Activated naive CD8-positive, alpha-beta T cell treated with anti-CD3 and anti-CD28 coated beads for 36 hours (primary cell): Measurements from ENCODE around the gene RAMAC. TPM values are rescaled to one million over a fixed set of nuclear protein-coding genes. Genes with fewer than 3 reads are reported as not detected.
"Not testable (repeated sequence)": the region's sequence is repeated elsewhere in the genome, so short reads cannot be mapped to it uniquely, and the experiment has no call there.

ENCODE experiments used
- DNase-seq: peaks from one replicate; pipeline ENCODE4 v3.0.0; 2021
- H3K27ac Mint-ChIP-seq: one replicate; pipeline ENCODE4 v1.8.0; 2022; ENCODE audit warnings: mild to moderate bottlenecking, moderate library complexity, mixed read lengths
- H3K27me3 Mint-ChIP-seq: one replicate; pipeline ENCODE4 v1.8.0; 2022; ENCODE audit warnings: mild to moderate bottlenecking, mixed read lengths
- H3K36me3 Mint-ChIP-seq: one replicate; pipeline ENCODE4 v1.8.0; 2021; ENCODE audit warnings: mild to moderate bottlenecking, mixed read lengths
- H3K4me1 Mint-ChIP-seq: one replicate; pipeline ENCODE4 v1.8.0; 2021; ENCODE audit warnings: mixed read lengths
- H3K4me3 Mint-ChIP-seq: one replicate; pipeline ENCODE4 v1.8.0; 2022; ENCODE audit warnings: mild to moderate bottlenecking, moderate library complexity, mixed read lengths
- H3K9me3 Mint-ChIP-seq: one replicate; pipeline ENCODE4 v1.8.0; 2022; ENCODE audit warnings: mixed read lengths
- total RNA-seq, 2 experiments: library from RNA; stranded (reverse); gene quantifications; one replicate each; pipeline ENCODE4 v1.2.3, GENCODE V29; 2021

RAMAC gene
- total RNA-seq, 2 experiments from 2014 or later, result 24.9 to 28.4 TPM

GRCh38 chr15:83016906-83017305, 30.9 kb downstream of the RAMAC start:
- Mint-ChIP-seq H3K4me1 (peaks cover 29% of the 10 kb centered on the region), H3K9me3 (peaks cover 8% of the 10 kb centered on the region), H3K36me3 (peaks cover 37% of the 10 kb centered on the region), H3K27me3 (no peaks in the 10 kb centered on the region), H3K4me3 (no peak overlapping the region), H3K27ac (no peak overlapping the region)
- DNase-seq, result no peak

DNA sequence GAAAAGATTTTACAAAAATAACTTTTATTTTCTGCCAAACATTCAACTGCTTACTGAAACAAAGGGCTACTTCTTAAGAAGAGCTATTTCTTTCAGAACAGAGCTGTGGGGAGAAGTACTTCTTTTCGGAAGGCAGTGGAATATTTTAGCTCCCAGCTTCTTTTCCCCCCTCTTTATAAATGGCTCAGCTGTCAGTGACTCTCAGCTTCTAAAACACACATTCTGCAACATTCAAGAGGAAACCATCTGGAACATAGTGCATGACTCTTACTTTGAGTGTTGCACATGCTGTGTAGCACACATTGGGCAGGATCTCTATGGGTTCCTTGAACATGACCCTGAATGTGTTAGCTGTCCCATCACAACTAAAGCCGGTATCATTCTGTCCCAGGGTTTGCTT, 32.4 kb downstream of the RAMAC start:
- Mint-ChIP-seq H3K27me3 (no peaks in the 10 kb centered on the region), H3K36me3 (peaks cover 26% of the 10 kb centered on the region), H3K4me3 (no peak overlapping the region), H3K9me3 (peaks cover 1% of the 10 kb centered on the region), H3K27ac (no peak overlapping the region), H3K4me1 (peaks cover 17% of the 10 kb centered on the region)
- DNase-seq, result no peak

GRCh38 chr15:83030021-83030420, 44.0 kb downstream of the RAMAC start:
- Mint-ChIP-seq H3K4me3 (no peak overlapping the region), H3K9me3 (peaks cover 5% of the 10 kb centered on the region), H3K27me3 (no peaks in the 10 kb centered on the region), H3K36me3 (peaks cover 34% of the 10 kb centered on the region), H3K27ac (no peak overlapping the region), H3K4me1 (no peaks in the 10 kb centered on the region)
- no peak for DNase-seq

GRCh38 chr15:83031234-83031633, 45.2 kb downstream of the RAMAC start:
- H3K36me3 Mint-ChIP-seq, result peaks cover 37% of the 10 kb centered on the region
- not testable (repeated sequence) for H3K4me1 Mint-ChIP-seq, H3K27ac Mint-ChIP-seq, DNase-seq, H3K4me3 Mint-ChIP-seq, H3K9me3 Mint-ChIP-seq, H3K27me3 Mint-ChIP-seq

GRCh38 chr15:83036253-83036652, 50.2 kb downstream of the RAMAC start:
- no peak for DNase-seq
- Mint-ChIP-seq H3K4me3 (no peak overlapping the region), H3K4me1 (peaks cover 24% of the 10 kb centered on the region), H3K36me3 (peaks cover 66% of the 10 kb centered on the region), H3K27ac (no peak overlapping the region), H3K27me3 (no peaks in the 10 kb centered on the region), H3K9me3 (peaks cover 9% of the 10 kb centered on the region)

- Mint-ChIP-seq H3K36me3 (peaks cover 67% of the 10 kb centered on the region), H3K9me3 (peaks cover 4% of the 10 kb centered on the region), H3K4me1 (peaks cover 24% of the 10 kb centered on the region), H3K27ac (peak overlapping the region; percentile 17), H3K4me3 (no peak overlapping the region), H3K27me3 (no peaks in the 10 kb centered on the region)
- no peak for DNase-seq
These were observed 53.2 kb downstream of the RAMAC start for GRCh38 chr15:83039206-83039605.

Other genes with a start within 250 kb of the RAMAC start
- not detected for gene FSD2, start 180.1 kb upstream of the RAMAC start, total RNA-seq
- 1 to 10 TPM; 6.5 to 7.6 TPM for gene WHAMM, start 176.6 kb upstream of the RAMAC start, total RNA-seq
- 1 to 10 TPM; 3.1 to 3.3 TPM for gene HOMER2, start 33.5 kb upstream of the RAMAC start, total RNA-seq
- 10 to 100 TPM; 27.1 to 30.2 TPM for gene C15orf40, start 25.4 kb downstream of the RAMAC start, total RNA-seq
- 10 to 100 TPM; 62.4 to 63.3 TPM for gene BTBD1, start 81.0 kb downstream of the RAMAC start, total RNA-seq
- gene TM6SF1, start 121.4 kb downstream of the RAMAC start, total RNA-seq, result 1 to 10 TPM; 1.6 TPM
- 10 to 100 TPM; 13.7 to 14.1 TPM for gene HDGFL3, start 221.6 kb downstream of the RAMAC start, total RNA-seq